Astrocyte (in vitro differentiated cells and primary cell): ENCODE measurements around the gene PCK2.

ENCODE experiments used
- EZH2 ChIP-seq: IDR thresholded peaks from 2 replicates; pipeline ENCODE4 v1.6.1; 2012; ENCODE audit warnings: mild to moderate bottlenecking, low read length, inconsistent platforms; ENCODE audit not compliant: insufficient read depth
- TF ChIP-seq, protein P1 (sequence below): IDR thresholded peaks from 2 replicates; pipeline ENCODE4 v1.5.1; 2011; ENCODE audit warnings: low read depth, mild to moderate bottlenecking, inconsistent platforms, low read length, moderate library complexity; ENCODE audit not compliant: insufficient read depth

DNA sequence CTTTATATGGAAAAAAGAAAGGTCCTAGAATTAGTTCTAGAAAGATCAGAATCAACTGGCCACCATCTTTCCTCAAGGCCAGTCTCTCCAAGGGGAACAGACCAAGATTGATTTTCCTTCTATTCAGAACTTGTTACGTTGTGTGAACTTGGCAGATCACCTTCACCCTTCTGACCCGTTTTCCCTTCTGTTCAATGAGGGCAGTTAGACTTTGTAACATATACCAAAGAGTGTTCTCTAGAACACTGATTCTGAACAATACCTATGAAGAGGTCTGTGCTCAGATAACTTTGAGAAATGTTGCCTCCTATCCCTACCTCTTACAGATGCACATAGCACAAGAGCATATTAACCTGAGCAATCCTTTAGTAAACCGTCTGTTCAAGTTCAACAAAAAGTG, 10.6 kb upstream of the PCK2 start:
- TF ChIP-seq, protein P1, sequence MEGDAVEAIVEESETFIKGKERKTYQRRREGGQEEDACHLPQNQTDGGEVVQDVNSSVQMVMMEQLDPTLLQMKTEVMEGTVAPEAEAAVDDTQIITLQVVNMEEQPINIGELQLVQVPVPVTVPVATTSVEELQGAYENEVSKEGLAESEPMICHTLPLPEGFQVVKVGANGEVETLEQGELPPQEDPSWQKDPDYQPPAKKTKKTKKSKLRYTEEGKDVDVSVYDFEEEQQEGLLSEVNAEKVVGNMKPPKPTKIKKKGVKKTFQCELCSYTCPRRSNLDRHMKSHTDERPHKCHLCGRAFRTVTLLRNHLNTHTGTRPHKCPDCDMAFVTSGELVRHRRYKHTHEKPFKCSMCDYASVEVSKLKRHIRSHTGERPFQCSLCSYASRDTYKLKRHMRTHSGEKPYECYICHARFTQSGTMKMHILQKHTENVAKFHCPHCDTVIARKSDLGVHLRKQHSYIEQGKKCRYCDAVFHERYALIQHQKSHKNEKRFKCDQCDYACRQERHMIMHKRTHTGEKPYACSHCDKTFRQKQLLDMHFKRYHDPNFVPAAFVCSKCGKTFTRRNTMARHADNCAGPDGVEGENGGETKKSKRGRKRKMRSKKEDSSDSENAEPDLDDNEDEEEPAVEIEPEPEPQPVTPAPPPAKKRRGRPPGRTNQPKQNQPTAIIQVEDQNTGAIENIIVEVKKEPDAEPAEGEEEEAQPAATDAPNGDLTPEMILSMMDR: no peak
- TF ChIP-seq EZH2: no peak
